ENCODE data around the gene ADORA1. TPM values are rescaled to one million over a fixed set of nuclear protein-coding genes. Genes with fewer than 3 reads are reported as not detected.

Gene ADORA1
- total RNA-seq, 3 donors from 2014 or later (not counting 1 experiment from before 2014, with no cell fraction given) = not detected

DNA sequence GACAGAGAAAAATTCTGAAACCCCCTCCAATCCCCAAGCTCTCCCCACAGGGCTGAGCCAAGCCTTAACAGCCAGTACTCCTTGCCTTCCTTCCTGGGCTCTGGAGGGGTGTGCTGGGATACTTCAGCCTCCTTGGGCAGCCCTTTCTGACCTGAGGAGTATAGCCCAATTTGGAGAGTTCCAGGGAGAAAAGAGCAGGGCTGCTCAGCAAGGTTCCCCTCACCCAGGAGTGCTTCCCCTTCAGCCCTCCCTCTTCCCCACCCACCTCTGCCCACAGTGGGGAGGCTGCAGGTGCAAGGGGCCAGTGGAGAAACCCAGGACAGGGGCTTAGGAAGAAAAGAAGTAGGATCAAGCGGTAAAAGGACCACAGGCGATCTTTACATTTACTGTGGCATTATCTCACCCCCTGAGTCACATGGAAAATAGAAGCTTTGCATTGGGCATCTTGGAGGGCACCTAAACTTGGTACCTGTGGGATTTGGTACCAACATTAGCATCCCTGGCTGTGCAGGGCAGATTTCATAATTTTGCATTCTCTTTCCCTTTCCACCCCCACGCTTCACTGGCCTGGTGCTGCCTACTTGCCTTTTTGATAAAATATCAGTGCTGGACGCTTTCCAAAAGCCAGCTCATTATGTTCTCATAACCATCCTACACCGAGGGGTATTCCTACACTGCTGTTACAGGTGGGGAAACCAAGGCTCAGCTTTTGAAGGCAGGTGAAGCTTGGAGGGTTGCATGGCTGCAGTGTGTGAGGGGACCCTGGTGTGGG is 2.8 kb upstream of the ADORA1 start:
- peaks cover 8% of the 10 kb centered on the region for H3K27me3 ChIP-seq (ENCODE audit: control insufficient read depth, insufficient read depth, low read length)
- WGBS (ENCODE audit: insufficient coverage) = 64% methylated on average over 5 of the region's 5 CpGs
- peaks cover 18% of the 10 kb centered on the region for H3K4me1 ChIP-seq (ENCODE audit: control insufficient read depth, insufficient read depth, low read length)

GRCh38 chr1:203126151-203126865 is 1.2 kb upstream of the ADORA1 start:
- Mint-ChIP-seq H3K9me3 (no peaks in the 10 kb centered on the region), H3K4me1 (peaks cover 0 to 14% of the 10 kb centered on the region in 2 donors), H3K27ac (no peak overlapping the region), H3K4me3 (no peak overlapping the region), H3K27me3 (ENCODE audit: low read depth in 2 of 2) (peaks cover 54 to 61% of the 10 kb centered on the region in 2 donors), H3K36me3 (no peaks in the 10 kb centered on the region)
- Histone ChIP-seq H3K4me1 (ENCODE audit: control insufficient read depth, insufficient read depth, low read length) (peaks cover 18% of the 10 kb centered on the region), H3K27me3 (ENCODE audit: control insufficient read depth, insufficient read depth, low read length) (peaks cover 8% of the 10 kb centered on the region), H3K27ac (ENCODE audit: low read length) (no peak overlapping the region), H3K36me3 (ENCODE audit: control insufficient read depth, insufficient read depth, low read length) (no peaks in the 10 kb centered on the region), H3K4me3 (ENCODE audit: low read length) (no peak overlapping the region), H3K9me3 (ENCODE audit: control insufficient read depth, insufficient read depth, low read length) (no peaks in the 10 kb centered on the region)
- 16% methylated on average over 6 of the region's 8 CpGs for WGBS (ENCODE audit: insufficient coverage)
- TF ChIP-seq CTCF (IDR thresholded peaks at IDR 0.05) = no peak
- intact Hi-C loops (cut with micrococcal nuclease) = no loop called here
- no peak for DNase-seq
- ATAC-seq = no peak

More for the DNA sequence above, 2.8 kb upstream of the ADORA1 start:
- H3K27me3 Mint-ChIP-seq (ENCODE audit: low read depth in 2 of 2) = peaks cover 53 to 66% of the 10 kb centered on the region in 2 donors
- Histone ChIP-seq H3K27ac (ENCODE audit: low read length) (no peak overlapping the region), H3K4me3 (ENCODE audit: low read length) (no peak overlapping the region), H3K36me3 (ENCODE audit: control insufficient read depth, insufficient read depth, low read length) (no peaks in the 10 kb centered on the region), H3K9me3 (ENCODE audit: control insufficient read depth, insufficient read depth, low read length) (no peaks in the 10 kb centered on the region)
- H3K4me1 Mint-ChIP-seq = peaks cover 0 to 19% of the 10 kb centered on the region in 2 donors
- no peak for TF ChIP-seq CTCF (IDR thresholded peaks at IDR 0.05)
- H3K36me3 Mint-ChIP-seq = no peaks in the 10 kb centered on the region
- intact Hi-C loops (cut with micrococcal nuclease) = no loop called here
- DNase-seq = no peak
- H3K27ac Mint-ChIP-seq = no peak overlapping the region
- H3K4me3 Mint-ChIP-seq = no peak overlapping the region
- ATAC-seq = no peak
- H3K9me3 Mint-ChIP-seq = no peaks in the 10 kb centered on the region

DNA sequence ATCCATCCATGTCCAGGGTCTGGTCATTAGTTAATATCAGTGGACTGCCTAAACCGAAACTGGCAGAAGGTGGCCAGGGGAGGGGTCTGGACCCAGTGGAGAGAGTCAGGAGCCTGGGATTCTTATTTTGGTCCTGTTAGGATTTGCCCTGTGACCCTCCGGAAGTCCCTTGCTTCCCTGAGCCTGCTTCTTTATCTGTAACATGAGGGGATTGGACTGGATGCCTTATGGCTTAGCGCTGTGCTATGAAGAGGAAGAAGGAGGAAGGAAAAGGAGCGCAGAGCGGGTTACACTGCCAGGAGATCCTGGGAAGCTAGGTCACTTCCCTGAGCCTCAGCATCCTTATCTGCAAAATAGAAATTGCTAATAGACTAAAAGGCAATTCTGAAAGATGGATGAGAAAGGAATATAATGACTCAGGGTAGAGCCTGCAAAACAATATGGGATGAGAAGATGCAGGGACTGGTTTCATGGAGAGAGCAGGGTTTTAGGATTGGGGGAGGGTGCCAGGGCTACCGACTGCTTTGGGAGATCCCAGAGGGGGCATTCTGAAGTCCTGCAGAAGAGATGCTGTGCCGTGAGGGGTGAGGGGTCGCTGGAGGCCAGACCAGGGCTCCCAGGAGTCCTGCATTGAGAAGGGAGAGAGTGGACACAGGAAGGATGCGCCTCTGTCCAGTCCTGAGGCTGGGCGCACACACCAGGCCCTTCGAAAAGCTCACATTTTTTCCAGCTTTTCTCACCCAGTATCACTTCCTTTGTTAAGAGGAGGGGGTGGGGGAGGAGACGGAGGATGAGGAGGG is 460 bp upstream of the ADORA1 start:
- H3K27me3 ChIP-seq (ENCODE audit: control insufficient read depth, insufficient read depth, low read length) = peaks cover 8% of the 10 kb centered on the region
- no peaks in the 10 kb centered on the region for H3K36me3 Mint-ChIP-seq
- no peak overlapping the region for H3K27ac ChIP-seq (ENCODE audit: low read length)
- no peak overlapping the region for H3K27ac Mint-ChIP-seq
- H3K9me3 Mint-ChIP-seq = no peaks in the 10 kb centered on the region
- H3K4me3 ChIP-seq (ENCODE audit: low read length) = no peak overlapping the region
- 14% methylated on average over 10 of the region's 12 CpGs for WGBS (ENCODE audit: insufficient coverage)
- no peaks in the 10 kb centered on the region for H3K9me3 ChIP-seq (ENCODE audit: control insufficient read depth, insufficient read depth, low read length)
- no peaks in the 10 kb centered on the region for H3K36me3 ChIP-seq (ENCODE audit: control insufficient read depth, insufficient read depth, low read length)
- H3K4me3 Mint-ChIP-seq = no peak overlapping the region
- intact Hi-C loops (cut with micrococcal nuclease) = no loop called here
- no peak for TF ChIP-seq CTCF (IDR thresholded peaks at IDR 0.05)
- ATAC-seq = no peak
- no peak for DNase-seq
- peaks cover 54 to 55% of the 10 kb centered on the region in 2 donors for H3K27me3 Mint-ChIP-seq (ENCODE audit: low read depth in 2 of 2)
- H3K4me1 ChIP-seq (ENCODE audit: control insufficient read depth, insufficient read depth, low read length) = peaks cover 18% of the 10 kb centered on the region
- H3K4me1 Mint-ChIP-seq = peaks cover 0 to 8% of the 10 kb centered on the region in 2 donors
